Peyer's patch (tissue), 4 donors: ENCODE measurements around the gene PHF24.

Experiments used
- POLR2A ChIP-seq, 2 donors: fragments of 450-650 bp; IDR thresholded peaks; one replicate each; pipeline ENCODE4 v1.5.1; 2017; ENCODE audit warnings: antibody characterized with exemption in 2 of 2, mild to moderate bottlenecking in 2 of 2, moderate library complexity in 2 of 2
- TF ChIP-seq, protein P1 (sequence below), 6 experiments: fragments of 450-650 bp in 4 of 6; fragments of 200-600 bp in 2 of 6; sonication (generic) in 1 of 6; IDR thresholded peaks; one replicate each; pipeline ENCODE4 v1.5.1; 2017 to 2019; ENCODE audit warnings: antibody characterized with exemption in 6 of 6, mild to moderate bottlenecking in 3 of 6, moderate library complexity in 1 of 6

DNA sequence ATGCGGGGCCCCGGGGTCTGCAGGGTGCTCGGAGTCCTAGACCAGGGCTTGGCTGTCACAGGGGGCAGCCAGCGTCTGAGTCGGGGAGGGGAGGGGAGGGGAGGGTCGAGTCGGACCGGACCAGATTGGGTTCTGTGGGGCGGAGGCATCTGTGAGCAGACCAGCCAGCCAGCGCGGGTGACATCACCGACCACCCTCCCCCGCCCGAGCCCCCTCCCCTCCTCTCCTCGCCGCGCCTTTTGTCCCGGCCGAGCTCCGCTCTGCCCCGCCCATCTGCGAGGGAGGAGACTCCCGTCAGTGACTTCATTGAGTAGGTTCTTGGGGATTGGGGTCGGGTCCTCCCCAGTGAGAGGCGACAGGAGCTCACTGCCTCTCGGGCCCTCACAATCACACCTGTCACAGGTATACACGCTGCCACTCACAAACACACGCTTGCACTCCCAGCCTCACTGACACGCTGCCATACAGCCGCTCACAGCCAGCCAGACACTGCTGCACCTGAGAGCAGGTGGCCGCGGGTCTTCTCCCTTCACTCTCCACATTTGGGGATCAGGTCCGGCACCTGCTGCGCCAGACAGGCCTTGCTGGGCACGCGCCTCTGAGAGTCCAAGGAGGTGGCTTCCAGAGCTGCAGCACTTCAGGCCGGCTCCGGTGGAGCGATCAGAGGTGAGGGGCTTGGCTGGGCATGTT lies 32.0 kb downstream of the PHF24 start:
- TF ChIP-seq, protein P1, sequence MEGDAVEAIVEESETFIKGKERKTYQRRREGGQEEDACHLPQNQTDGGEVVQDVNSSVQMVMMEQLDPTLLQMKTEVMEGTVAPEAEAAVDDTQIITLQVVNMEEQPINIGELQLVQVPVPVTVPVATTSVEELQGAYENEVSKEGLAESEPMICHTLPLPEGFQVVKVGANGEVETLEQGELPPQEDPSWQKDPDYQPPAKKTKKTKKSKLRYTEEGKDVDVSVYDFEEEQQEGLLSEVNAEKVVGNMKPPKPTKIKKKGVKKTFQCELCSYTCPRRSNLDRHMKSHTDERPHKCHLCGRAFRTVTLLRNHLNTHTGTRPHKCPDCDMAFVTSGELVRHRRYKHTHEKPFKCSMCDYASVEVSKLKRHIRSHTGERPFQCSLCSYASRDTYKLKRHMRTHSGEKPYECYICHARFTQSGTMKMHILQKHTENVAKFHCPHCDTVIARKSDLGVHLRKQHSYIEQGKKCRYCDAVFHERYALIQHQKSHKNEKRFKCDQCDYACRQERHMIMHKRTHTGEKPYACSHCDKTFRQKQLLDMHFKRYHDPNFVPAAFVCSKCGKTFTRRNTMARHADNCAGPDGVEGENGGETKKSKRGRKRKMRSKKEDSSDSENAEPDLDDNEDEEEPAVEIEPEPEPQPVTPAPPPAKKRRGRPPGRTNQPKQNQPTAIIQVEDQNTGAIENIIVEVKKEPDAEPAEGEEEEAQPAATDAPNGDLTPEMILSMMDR (IDR thresholded peaks at IDR 0.05): no peak
- TF ChIP-seq POLR2A (IDR thresholded peaks at IDR 0.05): no peak
